Measurements from ENCODE around the gene VAMP2. TPM values are rescaled to one million over a fixed set of nuclear protein-coding genes. Genes with fewer than 3 reads are reported as not detected.
A peak's percentile ranks its signal among the peaks of the same experiment; 100 is the strongest.

VAMP2 gene
- total and polyA plus RNA-seq, 2 of the 4 experiments (the other 2 are of a cell fraction), result 2.3 to 33.3 TPM

- Histone ChIP-seq H3K9ac (ENCODE audit: low read depth, low read length) (peak within 1 kb of the TSS; percentile 21; the same call in 1 of the 2 replicates), H4K20me1 (ENCODE audit: insufficient read depth, low read length) (peaks cover 24% of the 10 kb centered on the region), H3K27ac (ENCODE audit: insufficient read depth, low read length) (no peak within 1 kb of the TSS; the same call in 1 of the 2 replicates), H4K8ac (ENCODE audit: low read depth in 2 of 2, low read length in 2 of 2) (no peak within 1 kb of the TSS), H3K14ac (replicated peaks; ENCODE audit: low read depth, low read length) (peak within 1 kb of the TSS; percentile 17; the same call in 1 of the 2 replicates), H4K91ac (ENCODE audit: insufficient read depth, low read depth, low read length) (no peak within 1 kb of the TSS), H3K4ac (ENCODE audit: low read depth, low read length) (0 out of 2 replicates have a peak within 1 kb of the TSS, but pooled peaks have one; percentile 13), H4K5ac (ENCODE audit: low read depth, low read length) (no peak within 1 kb of the TSS), H3K79me1 (ENCODE audit: low read depth in 1 of 2, low read length in 2 of 2) (no peaks in the 10 kb centered on the region), H3K9me3 (ENCODE audit: control insufficient read depth, insufficient read depth, low read length) (no peaks in the 10 kb centered on the region), H2AK9ac (replicated peaks; ENCODE audit: low read depth, low read length, poor library complexity) (peak within 1 kb of the TSS; percentile 33), H2AK5ac (ENCODE audit: low read depth, low read length) (no peak within 1 kb of the TSS), H2BK20ac (ENCODE audit: low read depth, low read length) (no peak within 1 kb of the TSS), H2BK5ac (ENCODE audit: low read depth, low read length, poor library complexity, severe bottlenecking) (no peak within 1 kb of the TSS), H3K56ac (ENCODE audit: extremely low read depth, insufficient read depth, low read length) (no peak within 1 kb of the TSS; the same call in 1 of the 2 replicates), H3K4me1 (ENCODE audit: control insufficient read depth, insufficient read depth, low read length) (peaks cover 6% of the 10 kb centered on the region; the same call in 1 of the 2 replicates), H2AFZ (replicated peaks; ENCODE audit: low read length, poor library complexity) (peak within 1 kb of the TSS; percentile 88), H2BK120ac (ENCODE audit: low read depth, low read length) (no peak within 1 kb of the TSS), H3K27me3 (ENCODE audit: control insufficient read depth, insufficient read depth, low read length) (peaks cover 30% of the 10 kb centered on the region), H2BK15ac (ENCODE audit: low read depth, low read length) (no peak within 1 kb of the TSS), H3K4me3 (ENCODE audit: insufficient read depth, low read depth, low read length) (peak within 1 kb of the TSS; percentile 60), H3K9me1 (ENCODE audit: insufficient read depth, low read length) (peaks cover 2% of the 10 kb centered on the region; the same call in 1 of the 2 replicates), H3K4me2 (ENCODE audit: low read depth, low read length) (peak within 1 kb of the TSS; percentile 90), H3K23ac (ENCODE audit: low read depth, low read length) (peak within 1 kb of the TSS; percentile 66), H3K18ac (ENCODE audit: low read depth, low read length) (no peak within 1 kb of the TSS), H3K36me3 (ENCODE audit: control insufficient read depth, insufficient read depth, low read length) (no peaks in the 10 kb centered on the region)
- 2% methylated on average over 9 of the region's 33 CpGs; no CpG with 5 or more reads in 1 of the 2 experiments for WGBS, 2 experiments (ENCODE audit: extremely low coverage in 2 of 2, insufficient read length in 1 of 2)
- BruUV-seq (replicated peaks), result no TSS peak
- dilution Hi-C loops (cut with HindIII; ENCODE audit: low sequenced_read_pairs, unreplicated experiment), result loop anchor here (25.0 kb wide), 1 partner anchor 119 kb away; the partner anchor contains the start of genes CTC1 and PFAS
- DNase-seq (peak; percentile 64), ATAC-seq (ENCODE audit: low read depth) (no peak; the same call in 1 of the 2 replicates)
- in situ Hi-C loops (cut with MboI; ENCODE audit: low sequenced_read_pairs), result loop anchor here (5.0 kb wide), 1 partner anchor 46 kb away; no protein-coding TSS in a partner anchor
- ChIA-PET CTCF (interaction anchor here (0.6 to 3.7 kb wide), 10 partner anchors 7 to 177 kb away, joined by 3 to 25 read pairs (median 6); partner anchors contain the start of genes CTC1 and SLC25A35), POLR2A (ENCODE audit: unreplicated experiment) (no interaction called here)
- intact Hi-C loops (cut with micrococcal nuclease), result loop anchor here (1.0 to 2.0 kb wide), 3 partner anchors 24 to 57 kb away; no protein-coding TSS in a partner anchor
- TF ChIP-seq RFX5 (IDR thresholded peaks at IDR 0.05; ENCODE audit: low read depth, low read length), result no peak
- TF ChIP-seq USF2 (IDR thresholded peaks at IDR 0.05; ENCODE audit: low read depth, low read length), result peak; percentile 63
- 0 out of 2 replicates have a peak, but pooled peaks have one; percentile 26 for TF ChIP-seq FOS (IDR thresholded peaks at IDR 0.05; ENCODE audit: low read depth, low read length)
- no peak for TF ChIP-seq ELK1 (IDR thresholded peaks at IDR 0.05; ENCODE audit: borderline replicate concordance, low read depth, low read length)
- no peak for TF ChIP-seq SMC3 (IDR thresholded peaks at IDR 0.05; ENCODE audit: low read depth, low read length)
- TF ChIP-seq BHLHE40 (IDR thresholded peaks at IDR 0.05; ENCODE audit: low read depth, low read length), result peak; percentile 85
- no peak for TF ChIP-seq CTCF (conservative IDR thresholded peaks at IDR 0.05; ENCODE audit: low read depth, low read length)
These were observed 44.6 kb downstream of the VAMP2 start, which contains the start of gene ALOXE3 for GRCh38 chr17:8117980-8118768. Gene ALOXE3 (minus strand): TSS chr17:8118514. CDS start chr17:8117990, 524 bp downstream.
